Naive thymus-derived CD4-positive, alpha-beta T cell (primary cell): ENCODE data around the gene UPK3A. TPM values are rescaled to one million over a fixed set of nuclear protein-coding genes. Genes with fewer than 3 reads are reported as not detected.
A peak's percentile ranks its signal among the peaks of the same experiment; 100 is the strongest.

Experiments used
- ATAC-seq: fragments of 150-1000 bp; cut with Tn5 transposase; 2 replicates; pipeline ENCODE4 v1.10.0; 2021; ENCODE audit warnings: mild to moderate bottlenecking, moderate library complexity
- CTCF ChIA-PET: fragments of 350-600 bp; sonication (Branson Sonifier 250); formaldehyde crosslinking; loops from one replicate; lab custom pipeline; 2021; ENCODE audit warnings: antibody characterized with exemption; lab: Charles Lee
- POLR2A ChIA-PET: fragments of 350-600 bp; sonication (Branson Sonifier 250); formaldehyde crosslinking; loops from one replicate; lab custom pipeline; 2021; ENCODE audit warnings: antibody characterized with exemption, inconsistent platforms; lab: Charles Lee
- DNase-seq, 9 donors: peaks; one replicate each; pipeline versions ENCODE4 v3.0.0 to v3.0.0-alpha.2; 2020 to 2022; ENCODE audit warnings: mixed read lengths in 1 of 9
- H3K27ac ChIP-seq: one replicate; pipeline ENCODE4 v1.7.0; 2013; ENCODE audit warnings: mild to moderate bottlenecking, low read depth, low read length, moderate library complexity
- H3K27me3 ChIP-seq, 2 donors: one replicate each; pipeline ENCODE4 v1.7.0; 2013; ENCODE audit warnings: low read length in 2 of 2, mild to moderate bottlenecking in 2 of 2, moderate library complexity in 2 of 2; ENCODE audit not compliant: control insufficient read depth in 2 of 2, insufficient read depth in 2 of 2
- H3K36me3 ChIP-seq, 3 experiments: 1 replicate in 2 of 3; 2 replicates in 1 of 3; pipeline ENCODE4 v1.7.0; 2013; ENCODE audit warnings: low read length in 3 of 3, mild to moderate bottlenecking in 3 of 3, moderate library complexity in 1 of 3; ENCODE audit not compliant: insufficient read depth in 3 of 3, control insufficient read depth in 2 of 3
- H3K4me1 ChIP-seq, 2 donors: one replicate each; pipeline ENCODE4 v1.7.0; 2013; ENCODE audit warnings: low read length in 2 of 2, mild to moderate bottlenecking in 2 of 2, moderate library complexity in 1 of 2; ENCODE audit not compliant: control insufficient read depth in 2 of 2, insufficient read depth in 2 of 2
- H3K4me3 ChIP-seq: 2 replicates; pipeline ENCODE4 v1.7.0; 2013; ENCODE audit warnings: mild to moderate bottlenecking, low read length
- H3K9me3 ChIP-seq, 3 experiments: 1 replicate in 2 of 3; 2 replicates in 1 of 3; pipeline ENCODE4 v1.7.0; 2013; ENCODE audit warnings: low read length in 3 of 3; ENCODE audit not compliant: control insufficient read depth in 2 of 3
- H3K27ac Mint-ChIP-seq, 9 donors: one replicate each; pipeline ENCODE4 v1.8.0; 2020 to 2022; ENCODE audit warnings: mixed read lengths in 9 of 9, mild to moderate bottlenecking in 8 of 9, moderate library complexity in 5 of 9, inconsistent platforms in 2 of 9
- H3K27me3 Mint-ChIP-seq, 5 donors: one replicate each; pipeline ENCODE4 v1.8.0; 2021 to 2022; ENCODE audit warnings: mixed read lengths in 5 of 5, mild to moderate bottlenecking in 1 of 5
- H3K36me3 Mint-ChIP-seq, 5 donors: one replicate each; pipeline ENCODE4 v1.8.0; 2020 to 2022; ENCODE audit warnings: mixed read lengths in 5 of 5, mild to moderate bottlenecking in 3 of 5, inconsistent platforms in 1 of 5
- H3K4me1 Mint-ChIP-seq, 7 donors: one replicate each; pipeline ENCODE4 v1.8.0; 2020 to 2022; ENCODE audit warnings: mixed read lengths in 7 of 7, mild to moderate bottlenecking in 3 of 7, inconsistent platforms in 1 of 7
- H3K4me3 Mint-ChIP-seq, 10 donors: one replicate each; pipeline ENCODE4 v1.8.0; 2020 to 2022; ENCODE audit warnings: mild to moderate bottlenecking in 10 of 10, mixed read lengths in 10 of 10, moderate library complexity in 6 of 10, inconsistent platforms in 2 of 10
- H3K9me3 Mint-ChIP-seq, 11 donors: one replicate each; pipeline ENCODE4 v1.8.0; 2020 to 2022; ENCODE audit warnings: mixed read lengths in 11 of 11, mild to moderate bottlenecking in 4 of 11, inconsistent platforms in 1 of 11, moderate library complexity in 1 of 11
- intact Hi-C, 2 donors: fragments of 100-400 bp; cut with micrococcal nuclease; formaldehyde crosslinking; loops; one replicate each; pipeline ENCODE4 v1.15.1; 2023
- polyA plus RNA-seq, 2 donors: library from polyadenylated mRNA; unstranded; fragments of 300-500 nt; fragmentation: Illumina TruSeq; gene quantifications; one replicate each; pipeline ENCODE4 v1.2.3, GENCODE V29; 2021
- total RNA-seq, 6 experiments: library from RNA in 5 of 6; stranded (reverse) in 5 of 6; gene quantifications; 1 replicate in 5 of 6; 2 replicates in 1 of 6; pipeline ENCODE4 v1.2.3 and lab custom pipeline; 2021 to 2026

Gene UPK3A
- total and polyA plus RNA-seq, 7 experiments from 2014 or later, result 0.25 to 0.61 TPM; not detected in 5

DNA sequence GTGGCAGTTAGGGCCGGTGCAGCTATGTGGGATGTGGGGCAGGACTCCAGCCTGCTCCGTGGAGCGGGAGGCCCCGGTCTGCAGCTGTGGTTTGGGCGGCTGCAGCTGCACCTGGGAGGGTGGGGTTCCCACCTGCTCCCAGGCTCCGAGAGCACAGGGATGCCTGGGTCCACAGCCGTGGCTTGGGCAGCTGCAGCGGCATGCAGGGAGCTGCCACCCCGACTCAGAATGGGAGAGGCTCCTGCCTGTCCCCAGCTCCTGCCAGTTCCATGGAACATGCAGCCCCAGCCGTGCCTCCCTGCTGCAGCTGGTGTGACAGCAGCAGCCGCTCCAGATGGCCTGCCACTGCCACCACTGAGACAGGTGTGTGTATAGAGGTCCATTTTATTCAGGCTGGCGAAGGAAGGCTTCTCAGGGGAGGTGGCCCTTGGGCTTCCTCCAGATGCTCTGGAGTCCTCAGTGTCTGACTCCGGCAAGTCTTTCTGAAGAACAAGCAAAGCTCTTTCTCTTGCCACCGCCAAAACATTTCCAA lies 21.8 kb upstream of the UPK3A start:
- H3K4me1 ChIP-seq, result no peaks in the 10 kb centered on the region
- H3K27me3 ChIP-seq, result no peaks in the 10 kb centered on the region
- no peaks in the 10 kb centered on the region for H3K36me3 ChIP-seq
- ATAC-seq (peak; percentile 7), DNase-seq (no peak)
- no peak overlapping the region for H3K27ac ChIP-seq
- H3K36me3 Mint-ChIP-seq, result no peaks in the 10 kb centered on the region
- H3K9me3 Mint-ChIP-seq, result peaks cover 0 to 2% (median 0%) of the 10 kb centered on the region in 11 donors
- H3K9me3 ChIP-seq, result no peaks in the 10 kb centered on the region
- ChIA-PET POLR2A (no interaction called here), CTCF (no interaction called here)
- no peak overlapping the region for H3K4me3 Mint-ChIP-seq
- H3K4me1 Mint-ChIP-seq, result peaks cover 0 to 6% (median 0%) of the 10 kb centered on the region in 7 donors
- H3K4me3 ChIP-seq, result no peak overlapping the region
- no peak overlapping the region for H3K27ac Mint-ChIP-seq
- peaks cover 4 to 51% (median 8%) of the 10 kb centered on the region in 5 donors for H3K27me3 Mint-ChIP-seq
- intact Hi-C loops, result no loop called here

DNA sequence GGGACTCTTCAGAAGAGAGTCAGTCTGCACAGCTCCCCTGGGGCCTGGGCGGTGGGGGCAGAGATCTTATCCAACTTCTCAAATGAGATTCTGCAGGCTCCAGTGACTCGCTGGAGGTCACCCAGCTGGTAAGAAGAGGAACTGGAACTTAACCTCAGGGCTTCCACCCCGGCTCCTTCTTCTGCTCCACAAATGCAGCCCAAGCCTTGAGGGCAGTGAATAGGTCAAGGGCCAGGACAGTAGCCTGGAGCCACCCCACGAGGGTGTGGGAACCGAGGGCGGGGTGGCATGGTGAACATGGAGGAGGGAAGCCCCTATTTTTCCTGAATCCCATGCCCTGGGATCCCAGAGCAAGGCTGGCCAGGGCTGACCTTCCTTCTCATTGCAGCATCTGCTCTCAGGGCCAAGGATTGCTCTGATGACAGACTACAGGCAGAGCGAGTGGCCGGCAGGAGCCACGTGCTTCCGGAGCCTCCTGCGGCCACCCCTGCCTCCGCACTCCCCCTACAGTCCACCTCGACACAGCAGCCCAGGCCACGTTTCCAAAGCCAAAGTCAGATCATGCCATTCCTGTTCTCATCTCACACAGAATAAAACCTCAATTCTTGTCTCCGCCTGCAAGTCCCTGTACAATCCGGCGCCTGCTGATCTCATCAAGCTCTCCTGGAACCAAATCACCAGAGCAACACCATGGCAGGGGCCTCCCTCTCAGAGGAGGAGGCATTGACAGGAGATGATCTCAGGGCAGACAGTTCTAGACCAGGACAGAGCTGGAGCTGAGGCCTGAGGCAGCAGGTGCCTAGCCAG lies 21.1 kb upstream of the UPK3A start:
- Histone ChIP-seq H3K9me3 (no peaks in the 10 kb centered on the region), H3K4me3 (no peak overlapping the region), H3K36me3 (no peaks in the 10 kb centered on the region), H3K27me3 (no peaks in the 10 kb centered on the region), H3K4me1 (no peaks in the 10 kb centered on the region), H3K27ac (no peak overlapping the region)
- Mint-ChIP-seq H3K27ac (no peak overlapping the region), H3K4me3 (peak overlapping the region in 1 of 10 donors; percentile 13), H3K36me3 (no peaks in the 10 kb centered on the region), H3K4me1 (peaks cover 0 to 7% (median under 1%) of the 10 kb centered on the region in 7 donors), H3K27me3 (peaks cover 4 to 53% (median 8%) of the 10 kb centered on the region in 5 donors), H3K9me3 (no peaks in the 10 kb centered on the region)
- ChIA-PET CTCF (no interaction called here), POLR2A (no interaction called here)
- DNase-seq, result no peak
- peak; percentile 73 for ATAC-seq
- intact Hi-C loops, result no loop called here

DNA sequence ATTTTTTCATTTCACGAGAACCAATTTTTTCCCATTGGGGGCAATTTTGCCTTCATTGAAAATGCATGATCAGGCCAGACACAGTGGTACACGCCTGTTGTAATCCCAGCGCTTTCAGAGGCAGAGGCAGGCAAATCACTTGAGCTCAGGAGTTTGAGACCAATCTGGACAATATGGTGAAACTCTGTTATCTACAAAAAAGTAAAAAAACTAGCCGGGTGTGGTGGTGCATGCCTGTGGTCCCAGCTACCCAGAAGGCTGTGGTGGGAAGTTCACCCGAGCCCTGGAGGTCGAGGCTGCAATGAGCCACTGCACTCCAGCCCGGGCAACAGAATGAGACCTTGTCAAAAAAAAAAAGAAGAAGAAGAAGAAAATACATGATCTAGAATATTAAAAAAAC lies 19.2 kb upstream of the UPK3A start:
- peaks cover 4 to 60% (median 16%) of the 10 kb centered on the region in 5 donors for H3K27me3 Mint-ChIP-seq

DNA sequence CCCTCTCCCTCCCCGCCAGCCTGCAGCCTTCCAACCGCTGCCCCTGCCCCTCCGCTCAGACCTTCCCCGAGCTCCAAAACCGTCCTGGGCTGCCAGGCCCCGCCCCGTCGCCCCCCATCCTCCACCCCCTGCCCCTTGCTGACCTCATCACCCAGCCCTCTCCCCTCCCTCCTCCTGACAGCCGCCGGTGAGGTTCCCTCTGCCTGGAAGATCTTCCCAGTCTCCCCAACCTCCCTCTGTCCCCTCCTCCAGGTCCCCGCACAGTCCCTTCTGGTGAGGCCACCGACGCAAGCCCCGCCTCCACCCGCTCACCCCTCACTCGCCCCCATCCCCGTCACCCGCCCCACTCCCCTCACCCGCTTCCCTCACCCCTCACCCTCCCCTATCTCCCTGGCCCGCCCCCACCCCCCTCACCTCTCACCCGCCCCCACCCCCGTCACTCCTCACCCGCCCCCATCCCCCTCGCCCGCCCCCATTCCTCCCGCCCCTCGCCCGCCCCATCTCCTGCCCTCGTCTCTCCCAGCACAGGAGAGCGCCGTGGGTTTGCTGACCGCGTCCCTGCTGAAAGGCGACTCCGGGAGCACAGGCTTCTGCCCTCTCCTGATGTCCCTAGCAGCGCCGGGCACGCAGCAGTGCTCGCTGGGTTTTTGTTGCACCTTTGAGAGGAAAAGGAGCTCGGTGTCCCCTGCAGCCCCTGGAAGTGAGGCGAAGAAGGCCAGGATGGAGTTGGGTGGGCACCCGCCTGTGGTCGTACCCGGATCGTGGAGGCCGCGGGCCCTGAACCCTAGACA lies 16.4 kb upstream of the UPK3A start:
- ChIA-PET CTCF (interaction anchor here (0.6 kb wide), 2 partner anchors 130 to 149 kb away, joined by 3 read pairs; no protein-coding TSS in a partner anchor), POLR2A (interaction anchor here (2.1 kb wide), 1 partner anchor 166 kb away, joined by 6 read pairs; no protein-coding TSS in a partner anchor)
- no peak overlapping the region for H3K27ac ChIP-seq
- no peaks in the 10 kb centered on the region for H3K9me3 Mint-ChIP-seq
- peak overlapping the region; percentile 85 for H3K4me3 ChIP-seq
- no peaks in the 10 kb centered on the region for H3K9me3 ChIP-seq
- no peaks in the 10 kb centered on the region for H3K27me3 ChIP-seq
- no peaks in the 10 kb centered on the region for H3K36me3 Mint-ChIP-seq
- intact Hi-C loops, result loop anchor here (2.0 to 5.0 kb wide), 2 partner anchors 284 to 1029 kb away; partner anchors contain the start of gene GTSE1 (in 1 of the 2)
- H3K36me3 ChIP-seq, result no peaks in the 10 kb centered on the region
- H3K4me3 Mint-ChIP-seq, result peak overlapping the region; percentile 71 to 85 (median 83)
- peaks cover 4% of the 10 kb centered on the region in 2 donors for H3K4me1 ChIP-seq
- peaks cover 4 to 63% (median 8%) of the 10 kb centered on the region in 5 donors for H3K27me3 Mint-ChIP-seq
- H3K27ac Mint-ChIP-seq, result peak overlapping the region in 5 of 9 donors; percentile 26 to 78 (median 59)
- H3K4me1 Mint-ChIP-seq, result peaks cover 6 to 16% (median 9%) of the 10 kb centered on the region in 7 donors
- ATAC-seq (peak; percentile 12), DNase-seq (peak in 2 of 9 donors; percentile 34 to 55)

More for the DNA sequence above, 19.2 kb upstream of the UPK3A start:
- Histone ChIP-seq H3K27me3 (no peaks in the 10 kb centered on the region), H3K36me3 (no peaks in the 10 kb centered on the region), H3K27ac (no peak overlapping the region), H3K9me3 (no peaks in the 10 kb centered on the region), H3K4me1 (peaks cover 4% of the 10 kb centered on the region in 2 donors), H3K4me3 (no peak overlapping the region)
- no peak overlapping the region for H3K4me3 Mint-ChIP-seq
- ATAC-seq, result no peak
- H3K4me1 Mint-ChIP-seq, result peaks cover 6 to 16% (median 9%) of the 10 kb centered on the region in 7 donors
- no peak overlapping the region for H3K27ac Mint-ChIP-seq
- POLR2A ChIA-PET, result no interaction called here
- intact Hi-C loops, result loop anchor here in 1 of 2 donors (5.0 kb wide), 1 partner anchor 1032 kb away; the partner anchor contains the start of gene GTSE1
- no peak for DNase-seq
- no peaks in the 10 kb centered on the region for H3K36me3 Mint-ChIP-seq
- no peaks in the 10 kb centered on the region for H3K9me3 Mint-ChIP-seq
- CTCF ChIA-PET, result no interaction called here

DNA sequence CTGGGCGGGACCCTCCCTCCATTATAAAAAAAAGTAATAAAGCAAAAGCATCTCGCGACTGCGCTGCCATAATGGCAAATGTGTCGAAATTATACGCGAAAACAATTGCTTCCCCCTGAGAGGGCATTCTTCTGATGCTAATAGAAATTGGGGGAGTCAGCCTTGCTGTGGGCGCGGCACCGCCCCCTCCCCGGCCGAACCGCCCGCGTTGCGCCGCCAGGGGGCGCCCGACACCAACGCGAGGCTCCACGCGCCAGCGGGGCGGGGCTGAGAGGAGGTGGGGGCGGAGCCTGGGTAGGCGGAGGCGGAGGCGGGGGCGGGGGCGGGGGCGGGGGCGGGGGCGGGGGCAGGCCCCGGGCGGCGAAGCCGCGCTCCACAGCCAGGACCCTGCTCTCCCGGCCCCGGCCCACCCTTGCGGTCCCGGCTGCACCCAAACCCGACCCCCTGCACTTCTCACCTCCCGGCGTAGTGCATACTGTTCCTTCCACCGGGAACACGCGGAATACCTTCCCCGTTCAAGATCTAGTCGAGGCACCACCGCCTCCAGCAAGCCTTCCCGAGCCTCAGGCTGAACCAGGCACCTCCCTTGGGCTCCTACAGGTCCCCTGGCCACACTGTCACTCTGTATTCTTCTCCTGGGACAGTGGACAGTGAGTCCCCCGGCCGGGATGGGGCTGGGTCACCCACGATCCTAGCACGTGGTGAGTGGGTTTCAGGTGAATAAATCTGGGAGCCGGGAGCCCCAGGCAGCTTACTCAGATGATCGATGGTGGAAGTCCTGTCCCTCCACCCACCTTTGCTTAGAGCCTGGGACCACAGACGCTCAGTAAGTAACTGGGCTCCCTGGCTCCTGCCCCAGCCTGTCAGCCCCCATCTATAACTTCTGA lies 15.5 kb upstream of the UPK3A start:
- ATAC-seq (peak; percentile 100), DNase-seq (peak; percentile 82 to 99 (median 90))
- Histone ChIP-seq H3K4me3 (peak overlapping the region; percentile 85), H3K27me3 (no peaks in the 10 kb centered on the region), H3K9me3 (no peaks in the 10 kb centered on the region), H3K27ac (peak overlapping the region; percentile 28), H3K36me3 (no peaks in the 10 kb centered on the region), H3K4me1 (peaks cover 4% of the 10 kb centered on the region in 2 donors)
- H3K36me3 Mint-ChIP-seq, result no peaks in the 10 kb centered on the region
- peak overlapping the region; percentile 71 to 86 (median 84) for H3K4me3 Mint-ChIP-seq
- POLR2A ChIA-PET, result interaction anchor here (2.1 kb wide), 1 partner anchor 165 kb away, joined by 6 read pairs; no protein-coding TSS in a partner anchor
- CTCF ChIA-PET, result interaction anchor here (1.6 kb wide), 1 partner anchor 164 kb away, joined by 5 read pairs; no protein-coding TSS in a partner anchor
- intact Hi-C loops, result loop anchor here (1.0 to 5.0 kb wide), 8 partner anchors 28 to 1028 kb away; partner anchors contain the start of genes FAM118A (in 2 of the 2) and GTSE1 (in 1 of the 2)
- H3K27ac Mint-ChIP-seq, result peak overlapping the region; percentile 43 to 85 (median 72)
- H3K9me3 Mint-ChIP-seq, result no peaks in the 10 kb centered on the region
- H3K27me3 Mint-ChIP-seq, result peaks cover 0 to 55% (median 0%) of the 10 kb centered on the region in 5 donors
- peaks cover 4 to 11% (median 8%) of the 10 kb centered on the region in 7 donors for H3K4me1 Mint-ChIP-seq
